Measurements from ENCODE around the gene ECEL1. TPM values are rescaled to one million over a fixed set of nuclear protein-coding genes. Genes with fewer than 3 reads are reported as not detected.
A peak's percentile ranks its signal among the peaks of the same experiment; 100 is the strongest.

Gene ECEL1
- total and polyA plus RNA-seq, 8 donors: 0.10 to 0.64 (median 0.39) TPM

DNA sequence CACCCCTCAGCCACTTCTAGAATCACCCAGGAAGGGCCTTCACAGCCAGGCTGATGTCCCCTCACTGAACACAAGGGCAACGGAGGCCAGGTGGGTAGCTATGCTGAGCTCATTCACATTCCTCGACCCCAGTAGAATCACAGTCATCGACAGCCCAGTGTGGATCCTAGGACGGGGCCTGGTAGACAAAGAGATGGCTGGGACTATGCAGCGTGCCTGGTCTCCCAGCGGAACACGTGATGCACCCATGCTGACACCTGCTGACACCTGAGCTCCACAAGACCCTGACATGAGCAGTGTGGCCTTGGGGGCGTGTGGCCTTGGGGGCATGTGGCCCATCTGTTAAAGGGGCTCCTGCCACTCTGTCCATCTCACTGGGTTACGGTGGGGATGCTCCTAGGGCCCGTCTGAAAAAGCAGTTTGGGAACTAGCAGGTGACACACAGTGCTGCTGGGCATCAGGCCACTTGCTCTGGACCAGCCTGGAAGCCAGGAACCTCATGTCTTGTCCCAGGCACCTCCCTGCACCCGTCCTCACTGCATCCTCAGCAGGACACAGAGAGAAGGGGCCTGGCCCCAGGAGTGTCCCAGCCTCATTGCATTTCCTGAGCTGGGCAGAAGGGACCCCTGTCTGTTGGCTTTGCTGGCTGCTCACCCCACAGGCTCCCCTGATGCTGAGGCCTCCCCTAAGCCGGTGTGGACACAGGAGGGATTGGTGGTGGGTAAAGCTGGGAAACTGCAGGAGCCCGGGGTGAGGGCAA, 9.7 kb downstream of the ECEL1 start:
- no peak overlapping the region for H3K27ac ChIP-seq
- intact Hi-C loops (cut with DNase I): no loop called here
- no peaks in the 10 kb centered on the region for H3K36me3 ChIP-seq
- TF ChIP-seq, protein P1, sequence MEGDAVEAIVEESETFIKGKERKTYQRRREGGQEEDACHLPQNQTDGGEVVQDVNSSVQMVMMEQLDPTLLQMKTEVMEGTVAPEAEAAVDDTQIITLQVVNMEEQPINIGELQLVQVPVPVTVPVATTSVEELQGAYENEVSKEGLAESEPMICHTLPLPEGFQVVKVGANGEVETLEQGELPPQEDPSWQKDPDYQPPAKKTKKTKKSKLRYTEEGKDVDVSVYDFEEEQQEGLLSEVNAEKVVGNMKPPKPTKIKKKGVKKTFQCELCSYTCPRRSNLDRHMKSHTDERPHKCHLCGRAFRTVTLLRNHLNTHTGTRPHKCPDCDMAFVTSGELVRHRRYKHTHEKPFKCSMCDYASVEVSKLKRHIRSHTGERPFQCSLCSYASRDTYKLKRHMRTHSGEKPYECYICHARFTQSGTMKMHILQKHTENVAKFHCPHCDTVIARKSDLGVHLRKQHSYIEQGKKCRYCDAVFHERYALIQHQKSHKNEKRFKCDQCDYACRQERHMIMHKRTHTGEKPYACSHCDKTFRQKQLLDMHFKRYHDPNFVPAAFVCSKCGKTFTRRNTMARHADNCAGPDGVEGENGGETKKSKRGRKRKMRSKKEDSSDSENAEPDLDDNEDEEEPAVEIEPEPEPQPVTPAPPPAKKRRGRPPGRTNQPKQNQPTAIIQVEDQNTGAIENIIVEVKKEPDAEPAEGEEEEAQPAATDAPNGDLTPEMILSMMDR (IDR thresholded peaks at IDR 0.05): no peak
- H3K27me3 ChIP-seq: peaks cover 0 to 58% of the 10 kb centered on the region in 2 donors
- no peaks in the 10 kb centered on the region for H3K9me3 ChIP-seq
- ATAC-seq: no peak
- H3K4me3 ChIP-seq: no peak overlapping the region
- peak in 1 of 4 donors; percentile 11 for DNase-seq
- no peaks in the 10 kb centered on the region for H3K4me1 ChIP-seq

GRCh38 chr2:232476791-232477190, 10.8 kb downstream of the ECEL1 start:
- intact Hi-C loops (cut with DNase I): no loop called here

GRCh38 chr2:232476045-232476444, 11.6 kb downstream of the ECEL1 start:
- Histone ChIP-seq H3K27ac (no peak overlapping the region), H3K9me3 (no peaks in the 10 kb centered on the region), H3K36me3 (no peaks in the 10 kb centered on the region), H3K4me1 (no peaks in the 10 kb centered on the region), H3K4me3 (no peak overlapping the region), H3K27me3 (peaks cover 0 to 43% of the 10 kb centered on the region in 2 donors)
- ATAC-seq (no peak), DNase-seq (no peak)
- TF ChIP-seq, protein P1 (IDR thresholded peaks at IDR 0.05): no peak
- intact Hi-C loops (cut with DNase I): no loop called here

More at GRCh38 chr2:232476791-232477190, 10.8 kb downstream of the ECEL1 start:
- Histone ChIP-seq H3K9me3 (no peaks in the 10 kb centered on the region), H3K27ac (no peak overlapping the region), H3K27me3 (peaks cover 0 to 51% of the 10 kb centered on the region in 2 donors), H3K4me3 (no peak overlapping the region), H3K36me3 (no peaks in the 10 kb centered on the region), H3K4me1 (no peaks in the 10 kb centered on the region)
- TF ChIP-seq, protein P1 (IDR thresholded peaks at IDR 0.05): no peak
- ATAC-seq: no peak
- DNase-seq: peak in 1 of 4 donors; percentile 24

- H3K27me3 ChIP-seq: peaks cover 0 to 53% of the 10 kb centered on the region in 2 donors
- DNase-seq (peak in 2 of 4 donors; percentile 32 to 59), ATAC-seq (peak; percentile 98)
These were observed 14.2 kb downstream of the ECEL1 start for GRCh38 chr2:232473467-232473890.

DNA sequence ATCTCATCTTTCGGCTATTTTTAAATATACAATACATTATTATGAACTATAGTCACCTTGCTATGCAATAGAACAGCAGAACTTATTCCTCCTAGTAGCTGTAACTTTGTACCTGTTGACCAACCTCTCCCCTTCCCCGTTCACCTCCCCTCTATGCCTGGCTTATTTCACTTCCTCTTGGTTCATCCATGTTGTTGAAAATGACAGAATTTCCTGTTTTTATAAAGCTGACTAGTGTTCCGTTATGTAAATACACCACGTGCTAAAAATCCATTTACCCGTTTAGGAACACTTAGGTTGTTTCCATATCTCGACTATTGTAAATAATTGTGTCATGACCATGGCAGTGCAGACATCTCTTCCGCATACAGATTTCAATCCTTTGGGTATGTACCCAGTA, 21.4 kb downstream of the ECEL1 start:
- H3K4me1 ChIP-seq: no peaks in the 10 kb centered on the region
- H3K27me3 ChIP-seq: peaks cover 0 to 24% of the 10 kb centered on the region in 2 donors
- H3K4me3 ChIP-seq: no peak overlapping the region
- no peak overlapping the region for H3K27ac ChIP-seq
- H3K9me3 ChIP-seq: no peaks in the 10 kb centered on the region
- intact Hi-C loops (cut with DNase I): no loop called here
- ATAC-seq (no peak), DNase-seq (no peak)
- TF ChIP-seq, protein P1 (IDR thresholded peaks at IDR 0.05): no peak
- no peaks in the 10 kb centered on the region for H3K36me3 ChIP-seq

More at GRCh38 chr2:232473467-232473890, 14.2 kb downstream of the ECEL1 start:
- intact Hi-C loops (cut with DNase I): no loop called here
- H3K9me3 ChIP-seq: no peaks in the 10 kb centered on the region
- no peak overlapping the region for H3K27ac ChIP-seq
- H3K4me1 ChIP-seq: no peaks in the 10 kb centered on the region
- TF ChIP-seq, protein P1 (IDR thresholded peaks at IDR 0.05): no peak
- H3K4me3 ChIP-seq: no peak overlapping the region
- no peaks in the 10 kb centered on the region for H3K36me3 ChIP-seq

Data from left lung (tissue), 10 donors.